HFFc6 (cell line): ENCODE results near the gene ZNF254. TPM values are rescaled to one million over a fixed set of nuclear protein-coding genes. Genes with fewer than 3 reads are reported as not detected.
A peak's percentile ranks its signal among the peaks of the same experiment; 100 is the strongest.

Source experiments
- DNase-seq: peaks from one replicate; pipeline ENCODE4 v3.0.0-alpha.2; 2018
- H3K27ac Mint-ChIP-seq: 2 replicates; pipeline ENCODE4 v1.8.0; 2020; ENCODE audit warnings: mild to moderate bottlenecking, mixed read lengths
- H3K27me3 Mint-ChIP-seq: 2 replicates; pipeline ENCODE4 v1.8.0; 2021; ENCODE audit warnings: mild to moderate bottlenecking, moderate library complexity, mixed read lengths; ENCODE audit not compliant: insufficient read depth
- H3K36me3 Mint-ChIP-seq: 2 replicates; pipeline ENCODE4 v1.8.0; 2021; ENCODE audit warnings: low read depth, mixed read lengths
- H3K4me1 Mint-ChIP-seq: 2 replicates; pipeline ENCODE4 v1.8.0; 2020; ENCODE audit warnings: low read depth, mixed read lengths
- H3K4me3 Mint-ChIP-seq: 2 replicates; pipeline ENCODE4 v1.8.0; 2020; ENCODE audit warnings: mild to moderate bottlenecking, moderate library complexity, mixed read lengths
- H3K9me3 Mint-ChIP-seq: 2 replicates; pipeline ENCODE4 v1.8.0; 2020; ENCODE audit warnings: mild to moderate bottlenecking, mixed read lengths
- CTCF ChIP-seq: fragments of 200-600 bp; sonication (generic); IDR thresholded peaks from 2 replicates; pipeline ENCODE4 v1.5.0; 2021; ENCODE audit warnings: antibody characterized with exemption, mild to moderate bottlenecking
- total RNA-seq, 6 experiments: library from RNA; stranded (reverse); fragmentation: NEBNext Ultra II Directional; extraction: Animal tissue kit (Norgen Biotek cat#: 25700); gene quantifications; 2 replicates in 1 of 6; 3 replicates in 5 of 6; pipeline ENCODE4 v1.2.3, GENCODE V29; 2021

ZNF254 gene
- total RNA-seq, 6 experiments from 2014 or later, result 3.3 to 5.2 (median 4.3) TPM

- no peak overlapping the region for H3K27ac Mint-ChIP-seq
- no peak for TF ChIP-seq CTCF
- H3K4me1 Mint-ChIP-seq, result peaks cover 37% of the 10 kb centered on the region
- no peak for DNase-seq
- peaks cover 74% of the 10 kb centered on the region for H3K36me3 Mint-ChIP-seq
- no peaks in the 10 kb centered on the region for H3K27me3 Mint-ChIP-seq
- H3K9me3 Mint-ChIP-seq, result no peaks in the 10 kb centered on the region
- no peak overlapping the region for H3K4me3 Mint-ChIP-seq
These were observed 35.5 kb upstream of the ZNF254 start for GRCh38 chr19:24051516-24051915.

- no peak overlapping the region for H3K27ac Mint-ChIP-seq
- peaks cover 75% of the 10 kb centered on the region for H3K36me3 Mint-ChIP-seq
- no peak for TF ChIP-seq CTCF
- no peaks in the 10 kb centered on the region for H3K27me3 Mint-ChIP-seq
- H3K4me1 Mint-ChIP-seq, result peaks cover 37% of the 10 kb centered on the region
- DNase-seq, result no peak
- H3K9me3 Mint-ChIP-seq, result no peaks in the 10 kb centered on the region
- no peak overlapping the region for H3K4me3 Mint-ChIP-seq
These were observed 34.2 kb upstream of the ZNF254 start for GRCh38 chr19:24052811-24053210.

GRCh38 chr19:24053601-24054000 is 33.4 kb upstream of the ZNF254 start:
- peaks cover 77% of the 10 kb centered on the region for H3K36me3 Mint-ChIP-seq
- DNase-seq, result no peak
- no peak for TF ChIP-seq CTCF
- no peaks in the 10 kb centered on the region for H3K9me3 Mint-ChIP-seq
- no peaks in the 10 kb centered on the region for H3K27me3 Mint-ChIP-seq
- peak overlapping the region; percentile 48; the same call in 1 of the 2 replicates for H3K4me3 Mint-ChIP-seq
- H3K27ac Mint-ChIP-seq, result peak overlapping the region; percentile 89
- peaks cover 37% of the 10 kb centered on the region for H3K4me1 Mint-ChIP-seq

- Mint-ChIP-seq H3K27ac (peak overlapping the region; percentile 89), H3K36me3 (peaks cover 77% of the 10 kb centered on the region), H3K27me3 (no peaks in the 10 kb centered on the region), H3K4me1 (peaks cover 37% of the 10 kb centered on the region), H3K4me3 (peak overlapping the region; percentile 48), H3K9me3 (no peaks in the 10 kb centered on the region)
- peak; percentile 93 for DNase-seq
- no peak for TF ChIP-seq CTCF
These were observed 32.7 kb upstream of the ZNF254 start for GRCh38 chr19:24054044-24054935.

GRCh38 chr19:24055548-24055947 is 31.4 kb upstream of the ZNF254 start:
- DNase-seq, result no peak
- Mint-ChIP-seq H3K4me3 (no peak overlapping the region), H3K27ac (no peak overlapping the region), H3K36me3 (peaks cover 80% of the 10 kb centered on the region), H3K9me3 (no peaks in the 10 kb centered on the region), H3K27me3 (no peaks in the 10 kb centered on the region), H3K4me1 (peaks cover 37% of the 10 kb centered on the region)
- TF ChIP-seq CTCF, result no peak
